Hematopoietic multipotent progenitor cell treated with erythropoietin and hydrocortisone succinate and interleukin-3 and kit ligand, for 15 days (in vitro differentiated cells): ENCODE measurements around the gene SCYGR3.
"Not testable (repeated sequence)": the region's sequence is repeated elsewhere in the genome, so short reads cannot be mapped to it uniquely, and the experiment has no call there.

ENCODE experiments used
- DNase-seq: peaks from one replicate; pipeline ENCODE4 v3.0.0-alpha.2; 2015; ENCODE audit warnings: low spot score

Gene SCYGR3

DNA sequence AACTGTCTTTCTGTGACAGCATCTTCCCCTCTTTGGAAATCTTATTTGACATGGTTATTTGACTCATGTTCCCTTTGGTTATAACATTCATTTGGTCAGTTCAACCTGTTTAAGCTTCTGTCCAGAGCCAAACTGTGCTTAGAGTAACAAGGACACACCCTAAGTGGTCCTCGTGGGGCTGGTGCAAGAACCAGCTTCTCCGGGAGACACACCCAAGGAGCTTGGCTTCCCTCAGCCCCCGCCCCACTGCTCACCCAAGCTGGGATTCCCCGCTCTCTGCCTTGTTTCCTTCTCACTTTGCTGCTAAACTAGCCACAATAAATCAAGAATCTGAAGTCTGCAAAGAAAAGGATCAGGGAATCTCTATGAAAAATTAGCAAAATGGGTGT, 1.4 kb downstream of the SCYGR3 start:
- DNase-seq, result no peak

DNA sequence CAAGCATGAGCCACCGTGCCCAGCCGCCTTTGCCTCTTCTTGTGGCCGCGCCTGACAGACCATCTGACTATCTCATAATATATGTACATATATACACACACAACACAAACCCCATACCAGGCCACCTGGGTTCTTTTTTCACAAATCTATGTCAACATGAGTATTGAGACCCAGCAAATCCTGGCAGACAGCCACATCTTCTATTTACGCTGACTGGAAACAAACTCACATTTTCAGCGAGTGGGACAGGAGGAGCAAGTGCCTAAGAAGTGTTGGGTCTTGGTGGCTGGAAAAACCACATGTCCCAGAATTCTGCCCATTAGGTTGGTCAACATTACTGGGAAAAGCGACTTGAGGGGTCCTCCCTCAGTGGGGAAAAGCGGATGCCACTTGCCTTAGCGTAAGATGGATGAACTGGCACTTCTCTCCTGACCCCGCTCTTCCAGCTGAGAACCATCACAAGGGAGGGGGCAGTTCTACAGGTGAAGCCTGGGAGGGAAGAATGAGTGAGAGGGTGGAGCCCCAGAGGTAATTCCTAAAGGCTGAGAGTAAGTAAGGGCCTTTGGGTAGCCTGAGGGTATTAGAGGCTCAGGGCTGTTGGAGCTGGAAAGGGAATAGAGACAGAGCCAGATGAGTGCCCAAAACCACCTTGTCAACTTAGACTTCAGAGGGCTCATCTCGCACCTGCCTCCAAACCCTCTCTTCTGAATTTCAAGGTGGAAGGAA, 1.9 kb downstream of the SCYGR3 start:
- no peak for DNase-seq

DNA sequence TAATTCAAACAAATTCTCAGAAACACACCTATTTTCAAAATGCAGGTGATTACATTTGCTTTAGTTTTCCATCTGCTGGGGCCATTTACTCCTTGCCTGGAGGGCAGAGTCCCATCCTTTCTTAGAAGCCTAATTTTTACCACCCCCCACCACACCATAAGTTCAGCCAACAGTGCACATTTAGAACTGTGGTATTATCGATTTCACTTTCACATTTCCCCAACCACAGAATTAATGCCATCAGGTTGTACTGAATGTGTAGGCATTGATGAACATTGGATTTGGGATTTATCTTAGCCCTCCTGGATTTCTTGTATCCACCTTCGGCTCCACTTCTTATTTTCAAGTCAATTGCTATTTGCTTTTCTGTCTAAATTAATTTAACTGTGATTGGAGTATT, 4.5 kb downstream of the SCYGR3 start:
- no peak for DNase-seq

DNA sequence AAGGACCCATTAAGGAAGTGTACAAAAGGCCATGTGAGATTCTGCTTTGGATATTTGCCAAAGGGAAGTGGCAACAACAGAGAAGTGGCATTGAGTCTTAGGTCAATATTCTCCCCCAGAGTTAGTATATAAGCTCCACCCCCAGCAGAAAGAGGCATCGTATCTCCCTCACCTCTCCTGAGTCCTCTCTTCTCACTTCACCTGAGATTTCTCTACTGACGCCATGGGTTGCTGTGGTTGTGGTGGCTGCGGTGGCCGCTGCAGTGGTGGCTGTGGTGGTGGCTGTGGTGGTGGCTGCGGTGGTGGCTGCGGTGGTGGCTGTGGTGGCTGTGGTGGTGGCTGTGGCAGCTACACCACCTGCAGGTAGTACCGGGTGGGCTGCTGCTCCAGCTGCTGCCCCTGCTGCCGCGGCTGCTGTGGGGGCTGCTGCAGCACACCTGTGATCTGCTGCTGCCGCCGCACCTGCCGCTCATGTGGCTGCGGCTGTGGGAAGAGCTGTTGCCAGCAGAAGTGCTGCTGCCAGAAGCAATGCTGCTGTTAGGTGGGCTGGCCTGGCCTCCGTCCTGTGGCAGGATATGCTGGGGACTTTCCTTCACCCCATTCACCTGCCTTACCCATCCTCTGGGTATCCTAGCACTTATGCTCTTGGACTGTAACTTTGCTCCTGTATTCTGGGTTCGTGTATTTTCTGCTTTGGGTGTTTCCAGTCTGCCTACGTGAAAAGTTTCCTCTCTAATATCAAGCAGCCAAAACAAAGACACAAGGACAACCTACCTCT, 5.9 kb downstream of the SCYGR3 start:
- DNase-seq, result no peak

DNA sequence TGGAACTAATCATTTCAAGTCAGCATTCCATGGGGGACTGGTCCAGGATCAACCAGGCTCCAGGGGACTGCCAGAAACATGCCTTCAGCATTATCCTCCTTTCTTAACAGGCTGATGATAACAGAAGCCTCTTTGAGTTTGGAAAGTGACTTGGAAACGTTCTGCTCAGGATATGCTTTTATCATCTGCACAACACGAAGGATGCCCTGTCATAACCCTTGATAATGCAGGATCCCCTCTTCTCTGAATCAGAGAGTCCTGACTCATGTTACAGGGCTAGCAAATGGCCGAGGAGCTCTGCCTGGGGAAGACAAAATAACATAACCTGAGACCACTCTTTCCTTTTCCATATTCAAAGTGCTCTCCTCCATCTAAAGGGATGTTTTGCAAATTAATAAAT, 6.7 kb downstream of the SCYGR3 start:
- no peak for DNase-seq

DNA sequence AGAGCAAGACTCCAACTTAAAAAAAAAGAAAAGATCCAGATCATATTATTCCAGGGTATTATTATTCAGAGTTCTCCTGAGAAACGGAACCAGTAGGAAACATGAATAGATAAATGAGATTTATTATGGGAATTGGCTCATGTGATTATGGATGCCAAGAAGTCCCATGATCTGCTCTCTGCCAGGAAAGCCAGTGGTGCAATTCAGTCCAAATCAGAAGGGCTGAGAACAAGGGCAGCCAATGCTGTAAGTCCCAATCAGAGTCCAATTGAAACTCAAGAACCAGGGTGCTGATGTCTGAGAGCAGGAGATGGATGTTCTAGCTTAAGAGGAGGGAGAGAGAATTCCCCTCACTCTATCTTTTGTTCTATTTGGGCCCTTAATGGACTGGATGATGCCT, 8.2 kb downstream of the SCYGR3 start:
- DNase-seq, result no peak

DNA sequence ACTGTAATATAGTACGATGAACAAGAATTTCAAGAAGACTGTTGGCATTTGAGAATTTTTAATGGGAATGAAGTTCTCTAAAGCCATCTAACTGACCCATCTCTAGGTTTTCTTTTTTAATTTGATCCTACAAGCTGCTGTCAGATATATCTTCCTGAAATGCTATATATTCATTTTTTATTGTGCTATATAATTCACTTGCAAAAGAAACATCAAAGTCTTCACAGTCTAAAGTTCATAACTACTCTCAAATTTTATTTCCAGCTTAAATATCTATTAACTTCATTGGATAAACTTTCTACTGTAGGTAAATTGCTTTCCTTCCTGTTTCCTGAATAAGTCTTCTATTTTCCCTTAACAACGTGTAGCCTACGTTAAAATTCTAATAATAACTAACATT, 12.3 kb downstream of the SCYGR3 start:
- DNase-seq, result no peak

DNA sequence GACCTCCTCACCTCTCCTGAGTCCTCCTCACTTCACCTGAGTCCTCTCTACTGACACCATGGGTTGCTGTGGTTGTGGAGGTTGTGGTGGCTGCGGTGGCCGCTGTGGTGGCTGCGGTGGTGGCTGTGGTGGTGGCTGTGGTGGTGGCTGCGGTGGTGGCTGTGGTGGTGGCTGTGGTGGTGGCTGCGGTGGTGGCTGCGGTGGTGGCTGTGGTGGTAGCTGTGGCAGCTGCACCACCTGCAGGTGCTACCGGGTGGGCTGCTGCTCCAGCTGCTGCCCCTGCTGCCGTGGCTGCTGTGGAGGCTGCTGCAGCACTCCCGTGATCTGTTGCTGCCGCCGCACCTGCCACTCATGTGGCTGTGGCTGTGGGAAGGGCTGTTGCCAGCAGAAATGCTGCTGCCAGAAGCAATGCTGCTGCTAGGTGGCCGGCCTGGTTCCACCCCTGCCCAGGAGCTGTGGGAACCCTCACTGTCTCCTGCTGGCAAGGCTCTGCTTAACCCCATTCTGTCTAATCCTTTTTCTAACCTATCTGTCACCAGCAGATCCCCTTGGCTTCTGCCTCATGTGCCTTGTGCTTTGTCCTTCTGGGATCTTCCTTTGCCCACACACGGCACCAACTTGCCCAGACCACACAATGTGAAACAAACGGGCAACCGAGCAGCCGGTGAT, 15.7 kb downstream of the SCYGR3 start, which contains the start of gene SCYGR2:
SCYGR2 (plus strand) TSS at position 59 of the 669 bp plus-strand sequence; CDS start at position 59, 0 bp downstream.
- DNase-seq, result not testable (repeated sequence)

DNA sequence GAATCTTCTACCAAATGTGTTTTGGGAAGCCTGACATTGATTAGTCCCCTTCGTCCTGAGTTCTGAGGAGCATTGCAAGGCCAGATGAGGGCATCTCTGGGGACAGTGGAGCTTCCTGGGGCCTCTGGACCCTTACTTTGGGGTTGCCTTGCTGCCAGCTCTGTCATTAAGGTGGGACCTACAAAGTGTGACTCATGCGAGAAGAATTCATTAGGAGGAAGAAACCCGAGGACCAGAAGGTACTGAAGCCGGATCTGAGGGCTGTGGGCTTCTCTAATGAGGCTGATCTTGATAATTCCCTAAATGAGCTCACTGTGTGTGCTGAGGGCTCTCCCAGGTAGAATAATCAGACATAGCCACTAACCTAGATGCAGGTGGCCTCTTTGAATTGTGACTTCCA, 16.6 kb downstream of the SCYGR3 start:
- no peak for DNase-seq

DNA sequence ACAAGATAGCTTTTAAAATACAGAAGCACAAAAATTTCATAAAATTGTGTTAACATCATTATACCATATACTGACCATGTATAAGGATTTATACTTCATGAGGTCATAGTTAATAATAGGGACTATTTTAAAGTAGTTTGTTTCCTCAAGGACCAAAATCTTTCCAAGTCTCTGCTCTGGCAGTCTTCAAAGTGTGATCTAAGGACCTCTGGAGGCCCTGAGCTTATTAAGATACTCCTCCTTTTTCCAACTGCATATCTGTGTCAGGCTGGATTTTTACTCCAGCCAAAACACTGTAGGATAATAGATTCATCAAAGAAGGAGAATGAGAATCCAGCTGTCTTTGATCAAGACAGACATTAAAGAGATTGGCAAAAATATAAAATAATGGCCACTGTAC, 17.6 kb downstream of the SCYGR3 start:
- DNase-seq, result no peak

DNA sequence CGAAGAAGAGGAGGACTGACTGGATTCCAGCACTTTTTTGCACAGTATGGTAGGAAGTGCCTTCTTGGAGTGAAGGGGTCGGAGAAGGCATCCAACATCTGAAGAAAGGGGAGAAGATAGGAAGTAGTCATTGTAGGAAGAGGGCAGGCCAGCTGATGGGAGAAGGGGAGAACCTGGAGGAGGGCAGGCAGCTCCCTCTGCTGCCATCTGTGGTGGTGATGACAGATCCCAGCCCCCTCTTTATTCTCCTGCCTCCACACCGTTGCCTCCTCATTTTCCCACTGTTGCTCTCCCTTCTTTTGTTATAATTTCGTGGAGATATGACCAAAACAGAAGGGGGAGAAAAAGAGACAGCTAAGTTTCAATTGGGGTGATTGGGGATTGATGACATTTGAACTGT, 18.8 kb downstream of the SCYGR3 start:
- no peak for DNase-seq

DNA sequence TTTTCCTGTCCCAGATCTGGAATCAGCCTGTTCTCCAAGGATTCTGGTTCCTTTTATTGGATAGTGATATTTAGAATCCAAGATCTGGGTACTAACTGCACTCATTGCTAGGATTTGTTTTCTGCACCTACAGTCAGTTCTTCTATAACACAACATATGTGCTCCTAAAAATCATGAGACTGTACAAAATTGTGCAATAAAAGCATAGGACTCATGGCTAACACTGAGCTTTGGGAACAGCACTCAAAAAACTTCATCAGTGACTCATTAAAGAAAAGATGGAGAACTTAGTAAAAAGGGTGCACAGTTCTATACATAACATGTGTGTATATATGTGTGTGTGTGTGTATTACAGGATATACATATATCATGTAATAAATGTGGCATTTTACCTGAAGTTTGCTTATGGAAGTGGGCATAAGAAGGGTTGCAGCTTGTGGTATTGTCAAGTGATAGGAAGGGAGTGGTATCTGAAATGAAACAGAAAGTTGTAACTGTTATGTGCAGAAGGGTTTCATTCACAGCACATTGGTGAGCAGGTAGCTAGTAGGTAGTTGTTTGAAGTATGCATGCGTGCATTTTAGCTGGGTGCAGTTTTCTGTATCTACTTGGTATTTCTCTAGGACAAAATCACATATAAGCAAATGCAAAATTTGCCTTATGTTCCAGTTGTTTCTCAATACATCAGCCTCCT, 21.8 kb downstream of the SCYGR3 start:
- DNase-seq, result no peak

DNA sequence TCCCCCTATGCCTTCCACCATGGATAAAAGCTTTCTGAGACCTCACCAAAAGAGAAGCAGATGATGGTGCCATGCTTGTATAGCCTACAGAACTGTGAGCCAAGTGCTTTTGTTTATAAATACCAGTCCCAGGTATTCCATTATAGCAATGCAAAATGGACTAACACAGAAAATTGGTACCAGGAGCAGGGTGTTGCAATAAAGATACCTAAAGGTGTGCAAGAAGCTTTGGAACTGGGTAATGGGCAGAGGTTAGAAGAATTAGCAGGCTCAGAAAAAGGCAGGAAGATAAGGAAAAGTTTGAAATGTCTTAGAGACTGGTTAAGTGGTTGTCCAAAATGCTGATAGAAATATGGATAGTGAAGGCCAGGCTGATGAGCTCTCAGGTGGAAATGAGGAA, 32.3 kb downstream of the SCYGR3 start:
- DNase-seq, result no peak

DNA sequence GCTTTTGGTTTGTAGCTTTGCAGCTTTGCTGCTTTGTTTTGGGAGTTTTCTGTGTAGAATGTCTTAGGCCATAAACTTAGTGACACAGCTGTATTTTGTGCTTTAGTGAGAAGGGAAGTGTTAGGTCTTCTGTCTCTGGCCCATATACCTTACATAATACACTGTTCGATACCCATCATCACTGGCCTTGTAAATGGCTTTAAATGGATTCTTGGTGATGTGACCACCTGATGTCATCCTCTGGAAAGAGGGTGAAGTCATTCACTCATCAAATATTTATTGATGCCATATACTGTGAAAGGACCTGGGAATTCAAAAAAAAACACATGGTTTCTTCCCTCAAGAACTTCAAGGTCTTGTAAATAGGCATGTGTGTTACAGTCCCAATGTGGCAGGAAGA, 34.8 kb downstream of the SCYGR3 start:
- no peak for DNase-seq

DNA sequence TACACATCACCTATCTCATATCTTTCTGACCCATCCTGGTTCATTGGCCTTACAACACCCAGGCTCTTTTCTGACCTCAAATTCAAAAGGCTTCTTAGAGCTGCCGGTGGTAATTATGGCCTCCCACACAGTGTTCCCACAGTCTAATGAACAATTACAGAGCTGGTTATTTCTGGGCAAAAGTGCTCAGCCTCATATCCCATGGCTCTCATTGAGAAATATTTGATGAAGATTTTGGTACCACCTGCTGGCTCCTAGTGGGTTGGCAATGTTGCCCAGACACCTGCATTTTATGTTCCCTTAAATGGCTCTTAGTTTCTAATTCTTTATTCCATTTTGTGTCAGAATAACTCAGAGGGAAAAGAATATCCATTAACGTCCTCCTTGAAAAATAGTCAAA, 36.0 kb downstream of the SCYGR3 start:
- DNase-seq, result no peak

DNA sequence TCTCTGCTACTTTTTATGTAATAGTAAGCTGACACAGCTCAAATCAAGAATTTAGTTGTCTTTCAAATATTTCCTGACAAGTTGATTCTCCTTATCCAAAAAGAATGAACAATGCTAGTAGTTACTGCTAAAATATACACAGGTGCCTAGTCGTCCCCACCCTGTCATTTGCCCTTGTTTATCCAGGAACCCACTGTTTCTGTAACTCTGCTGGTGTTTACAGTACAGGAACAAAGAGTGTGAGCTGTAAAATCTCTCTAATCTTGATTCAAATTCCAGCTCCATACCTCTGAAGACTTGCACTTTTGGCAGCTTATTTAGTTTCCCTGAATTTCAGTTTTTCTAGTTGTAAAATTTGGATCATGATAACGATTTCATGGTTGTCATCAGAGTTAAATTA, 37.1 kb downstream of the SCYGR3 start:
- no peak for DNase-seq

DNA sequence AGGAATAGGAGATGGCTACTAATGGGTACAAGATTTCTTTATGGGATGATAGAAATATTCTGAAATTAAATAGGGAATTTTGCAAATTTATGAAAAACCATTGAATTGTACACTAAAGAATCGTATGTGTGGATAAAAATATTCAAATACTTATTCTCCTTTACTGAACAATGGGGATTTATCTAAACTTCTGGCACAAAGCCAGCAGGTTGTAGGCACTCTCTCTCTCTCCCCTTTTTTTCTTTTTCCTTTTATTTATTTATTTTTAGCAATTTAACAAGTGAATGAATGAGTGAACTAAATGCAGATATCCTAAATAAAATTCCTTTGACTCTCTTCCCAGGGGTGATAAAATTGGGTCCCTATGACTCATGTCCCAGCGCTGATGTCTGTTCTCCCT, 37.8 kb downstream of the SCYGR3 start:
- DNase-seq, result no peak

DNA sequence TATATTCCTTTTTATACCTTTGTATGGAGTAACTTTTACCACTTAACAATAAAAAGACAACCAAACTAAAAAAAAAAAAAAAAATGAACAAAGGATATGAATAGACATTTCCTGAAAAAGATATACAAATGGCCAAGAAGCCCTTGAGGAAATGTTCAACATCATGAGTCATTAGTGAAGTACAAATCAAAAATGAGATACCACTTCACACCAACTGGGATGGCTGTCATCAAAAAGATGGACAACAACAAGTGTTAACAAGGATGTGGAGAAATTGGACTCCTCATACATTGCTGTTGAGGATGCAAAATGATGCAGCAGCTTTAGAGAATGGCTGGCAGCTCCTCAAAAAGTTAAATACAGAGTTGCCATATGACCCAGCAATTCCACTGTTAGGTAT, 38.5 kb downstream of the SCYGR3 start:
- DNase-seq, result no peak

DNA sequence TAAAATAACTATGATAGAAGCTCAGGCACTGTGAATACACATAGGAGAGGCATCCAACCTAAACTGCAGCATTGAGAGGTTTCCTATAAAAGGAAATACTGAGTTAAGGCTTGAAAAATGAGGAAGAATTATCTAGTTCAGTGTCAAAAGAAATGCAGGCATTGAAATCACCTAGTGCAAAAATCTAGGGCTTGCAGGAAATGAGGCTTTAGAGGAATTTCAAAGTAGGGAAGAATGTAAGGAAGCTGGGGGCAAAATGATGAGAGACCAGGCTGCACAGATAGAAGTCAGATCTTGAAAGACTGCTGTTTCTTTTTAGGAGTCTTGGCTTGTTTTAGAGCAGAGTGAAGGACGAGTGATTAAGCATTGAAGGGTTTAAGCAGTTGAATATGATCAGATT, 44.0 kb downstream of the SCYGR3 start:
- DNase-seq, result no peak

DNA sequence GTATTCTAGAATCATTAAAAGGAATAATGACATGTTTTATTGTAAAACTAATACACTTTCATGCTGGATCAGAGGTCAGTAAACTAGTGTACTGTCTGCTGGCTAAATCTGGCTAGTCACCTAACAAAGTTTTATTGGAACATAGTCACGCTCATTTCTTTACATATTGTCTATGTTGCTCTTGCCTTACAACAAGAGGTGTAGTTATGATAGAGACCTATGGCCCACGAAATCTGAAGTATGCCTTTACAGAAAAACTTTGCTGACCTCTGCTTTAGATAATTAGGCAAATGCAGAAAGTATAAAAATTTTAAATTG, 45.8 kb downstream of the SCYGR3 start:
- DNase-seq, result no peak

DNA sequence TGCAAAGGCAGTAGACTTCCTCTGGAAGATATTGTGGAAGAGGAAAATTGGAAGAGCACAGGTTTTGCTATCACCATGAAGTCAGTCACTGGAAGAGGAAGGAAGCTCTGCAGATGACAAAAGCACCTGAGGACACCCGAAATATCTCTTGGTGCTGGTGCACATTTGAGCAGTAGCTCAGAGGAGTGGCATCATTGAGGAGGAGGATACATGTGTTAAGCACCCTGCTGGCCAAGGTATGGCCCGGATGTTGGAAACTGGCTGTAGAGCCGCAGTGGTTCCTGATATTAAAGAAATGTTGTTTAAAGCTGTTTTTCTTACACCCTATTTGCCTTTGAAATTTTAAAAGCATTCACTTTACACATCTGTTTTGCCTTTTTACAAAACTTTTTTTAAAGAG, 48.6 kb downstream of the SCYGR3 start:
- no peak for DNase-seq

DNA sequence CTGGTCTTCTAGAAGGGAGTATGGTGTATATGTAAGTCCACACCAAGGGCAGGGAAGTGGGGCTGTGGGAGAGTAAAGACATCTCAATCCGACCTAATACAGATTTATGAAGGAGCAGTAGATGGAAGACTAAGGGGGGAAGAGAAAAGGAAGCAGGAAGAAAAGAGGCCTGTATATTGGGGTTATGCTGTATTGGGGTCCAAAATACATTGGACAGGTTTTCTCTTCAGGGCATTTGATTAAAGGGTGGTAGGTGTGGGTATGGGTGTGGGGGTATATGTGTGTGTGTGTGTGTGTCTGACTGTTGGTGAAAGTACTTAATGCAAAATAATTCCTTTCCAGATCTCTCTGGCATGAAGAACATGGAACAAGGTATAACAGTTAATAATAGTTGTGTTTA, 49.6 kb downstream of the SCYGR3 start:
- DNase-seq, result no peak
